GM12892 (cell line): ENCODE data around the gene PALLD.

Experiments used
- POLR2A ChIP-seq: IDR thresholded peaks from 2 replicates; pipeline ENCODE4 v1.6.1; 2011; ENCODE audit warnings: low read depth, low read length, control low read depth
- POLR2AphosphoS5 ChIP-seq: IDR thresholded peaks from 2 replicates; pipeline ENCODE4 v1.6.1; 2011; ENCODE audit warnings: low read depth, low read length, control low read depth
- TAF1 ChIP-seq: IDR thresholded peaks from 2 replicates; pipeline ENCODE4 v1.6.1; 2011; ENCODE audit warnings: low read depth, mild to moderate bottlenecking, control low read depth, low read length, borderline replicate concordance

GRCh38 chr4:168932138-168932537 is 435.3 kb downstream of the PALLD start:
- TF ChIP-seq POLR2A = no peak
- TF ChIP-seq TAF1 = no peak
- no peak for TF ChIP-seq POLR2AphosphoS5
